HuH-7 (cell line): ENCODE measurements around the gene HNRNPUL2.
"Not testable (repeated sequence)": the region's sequence is repeated elsewhere in the genome, so short reads cannot be mapped to it uniquely, and the experiment has no call there.

Experiments used
- DNase-seq: peaks from one replicate; pipeline ENCODE4 v3.0.0; 2011; ENCODE audit warnings: low spot score

The HNRNPUL2 gene

DNA sequence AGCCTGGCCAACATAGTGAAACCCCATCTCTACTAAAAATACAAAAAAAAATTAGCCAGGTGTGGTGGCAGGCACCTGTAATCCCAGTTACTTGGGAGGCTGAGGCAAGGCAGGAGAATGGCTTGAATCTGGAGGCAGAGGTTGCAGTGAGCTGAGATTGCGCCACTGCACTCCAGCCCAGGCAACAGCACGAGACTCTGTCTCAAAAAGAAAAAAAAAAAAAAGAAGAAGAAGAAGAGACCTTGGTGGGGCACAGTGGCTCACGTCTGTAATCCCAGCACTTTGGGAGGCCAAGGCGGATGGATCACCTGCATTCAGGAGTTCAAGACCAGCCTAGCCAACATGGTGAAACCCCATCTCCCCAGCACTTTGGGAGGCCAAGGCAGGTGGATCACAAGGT, 23.3 kb downstream of the HNRNPUL2 start:
- not testable (repeated sequence) for DNase-seq

DNA sequence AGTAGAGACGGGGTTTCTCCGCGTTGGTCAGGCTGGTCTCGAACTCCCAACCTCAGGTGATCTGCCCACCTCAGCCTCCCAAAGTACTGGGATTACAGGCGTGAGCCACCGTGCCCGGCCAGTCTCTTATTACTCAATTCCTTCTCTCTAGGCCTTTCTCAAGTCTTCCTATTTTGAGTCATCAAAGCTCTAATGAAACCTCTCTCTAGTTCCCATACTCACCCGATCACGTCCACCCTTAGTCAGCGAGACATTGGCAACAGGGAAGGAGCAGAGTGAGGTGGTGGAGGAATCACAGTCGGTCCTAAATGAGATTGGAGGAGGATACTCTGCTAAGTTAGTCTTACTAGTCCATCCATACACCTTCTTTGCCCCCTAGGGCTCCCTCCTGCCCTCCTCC, 25.0 kb downstream of the HNRNPUL2 start:
- no peak for DNase-seq

DNA sequence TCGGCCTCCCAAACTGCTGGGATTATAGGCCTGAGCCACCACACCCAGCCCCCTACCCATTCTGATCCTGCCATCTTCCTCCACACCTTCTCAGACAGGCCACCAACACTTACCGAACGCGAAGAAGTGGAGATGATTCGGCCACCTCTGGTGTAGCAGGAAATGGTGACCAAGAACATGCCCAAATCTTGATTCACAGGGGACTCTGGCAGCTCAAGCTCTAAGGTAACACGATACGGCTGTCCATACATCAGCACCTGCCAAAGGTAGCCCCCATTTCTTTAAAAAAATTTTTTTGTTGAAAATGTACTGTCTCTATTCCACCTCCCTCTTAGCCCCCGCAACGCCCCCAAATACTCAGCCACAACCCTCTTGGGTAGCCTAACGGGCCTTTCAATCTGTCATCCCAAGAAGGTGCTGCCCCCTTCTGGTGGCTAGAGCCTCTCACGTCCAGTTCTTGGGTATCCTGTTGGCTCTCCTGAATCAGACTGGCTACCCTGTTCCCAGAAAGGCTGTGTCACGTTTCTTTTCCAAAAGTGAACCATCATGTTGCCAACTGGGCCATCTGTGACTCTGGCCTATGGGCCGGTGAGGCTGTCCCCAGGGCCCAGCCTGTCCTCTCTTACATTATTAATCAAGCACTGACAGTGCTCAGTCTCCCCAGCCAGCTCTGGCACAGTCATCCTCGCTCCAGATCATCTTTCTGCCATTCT, 32.6 kb downstream of the HNRNPUL2 start:
- DNase-seq = peak; percentile 83

DNA sequence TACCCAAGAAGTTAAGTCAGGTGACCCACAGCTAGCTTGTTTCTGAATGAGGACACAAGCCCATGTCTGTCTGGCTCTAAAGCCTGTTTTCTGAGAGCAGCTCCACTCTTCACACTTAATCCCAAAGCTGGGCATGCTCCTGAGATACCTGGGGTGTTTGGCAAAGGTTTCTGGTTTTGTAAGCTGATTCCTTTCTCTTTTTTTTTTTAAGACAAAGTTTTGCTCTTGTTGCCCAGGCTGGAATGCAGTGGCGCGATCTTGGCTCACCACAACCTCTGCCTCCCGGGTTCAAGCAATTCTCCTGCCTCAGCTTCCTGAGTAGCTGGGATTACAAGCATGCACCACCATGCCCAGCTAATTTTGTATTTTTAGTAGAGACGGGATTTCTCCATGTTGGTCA, 33.6 kb downstream of the HNRNPUL2 start:
- DNase-seq = not testable (repeated sequence)

DNA sequence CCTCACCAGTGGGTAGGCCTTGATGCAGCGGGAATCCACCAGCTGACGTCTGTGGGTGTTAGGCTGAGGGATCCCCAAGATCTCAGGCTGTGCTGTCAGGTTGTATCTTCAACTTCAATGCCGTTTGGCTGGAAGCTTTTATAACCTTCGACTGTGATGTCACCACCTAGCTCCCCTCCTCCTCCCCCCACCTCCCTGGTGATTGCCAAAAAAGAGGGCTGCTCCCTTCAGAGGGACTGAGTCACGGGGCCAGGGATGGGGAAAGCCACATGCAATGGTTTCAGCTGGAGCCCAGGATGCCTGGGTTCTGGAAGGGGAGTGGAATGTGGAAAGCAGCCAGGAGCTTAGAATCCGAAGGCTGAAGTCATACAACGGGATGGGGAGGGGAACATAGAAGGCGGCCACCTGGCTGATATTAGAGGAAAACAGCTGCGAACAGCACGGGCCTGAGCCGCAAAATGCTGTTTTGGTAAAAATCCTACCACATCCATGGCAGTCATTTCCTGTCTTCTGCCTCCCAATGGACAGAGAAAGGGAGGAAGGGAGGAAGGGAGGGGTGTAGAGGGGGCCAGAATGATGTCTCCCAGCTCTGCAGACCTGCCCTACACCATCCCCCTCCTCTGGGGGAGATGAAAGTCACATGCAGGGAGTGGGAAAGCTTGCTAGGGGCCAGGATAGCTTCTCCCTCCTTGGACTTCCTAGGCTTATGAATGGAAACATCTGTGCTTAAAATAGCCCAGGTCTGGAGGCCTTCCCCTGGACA, 37.7 kb downstream of the HNRNPUL2 start, which contains the start of gene LRRN4CL:
Gene LRRN4CL, minus strand, starts transcription at position 110 of the 763 bp plus-strand sequence. CDS start 1,022 bp downstream, outside the sequence.
- DNase-seq = no peak

DNA sequence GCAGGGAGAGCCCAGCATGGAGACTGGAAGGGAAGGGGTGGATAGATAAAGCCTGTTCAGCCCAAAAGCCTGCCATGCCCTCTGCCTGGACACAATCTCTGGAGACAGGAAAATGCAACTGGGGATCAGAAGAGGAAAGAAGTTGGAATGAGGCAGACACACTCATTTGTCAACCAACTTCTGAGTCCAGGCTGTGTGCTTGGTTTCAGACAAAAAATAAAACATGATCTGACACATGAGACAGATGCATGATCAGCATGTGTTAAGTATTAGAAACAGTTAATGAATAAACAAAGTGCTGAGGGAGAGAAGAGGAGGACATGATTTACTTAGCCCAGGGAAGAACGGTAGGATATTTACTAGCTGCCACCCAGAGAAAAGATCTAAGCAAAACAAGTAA, 38.8 kb downstream of the HNRNPUL2 start:
- DNase-seq = no peak

DNA sequence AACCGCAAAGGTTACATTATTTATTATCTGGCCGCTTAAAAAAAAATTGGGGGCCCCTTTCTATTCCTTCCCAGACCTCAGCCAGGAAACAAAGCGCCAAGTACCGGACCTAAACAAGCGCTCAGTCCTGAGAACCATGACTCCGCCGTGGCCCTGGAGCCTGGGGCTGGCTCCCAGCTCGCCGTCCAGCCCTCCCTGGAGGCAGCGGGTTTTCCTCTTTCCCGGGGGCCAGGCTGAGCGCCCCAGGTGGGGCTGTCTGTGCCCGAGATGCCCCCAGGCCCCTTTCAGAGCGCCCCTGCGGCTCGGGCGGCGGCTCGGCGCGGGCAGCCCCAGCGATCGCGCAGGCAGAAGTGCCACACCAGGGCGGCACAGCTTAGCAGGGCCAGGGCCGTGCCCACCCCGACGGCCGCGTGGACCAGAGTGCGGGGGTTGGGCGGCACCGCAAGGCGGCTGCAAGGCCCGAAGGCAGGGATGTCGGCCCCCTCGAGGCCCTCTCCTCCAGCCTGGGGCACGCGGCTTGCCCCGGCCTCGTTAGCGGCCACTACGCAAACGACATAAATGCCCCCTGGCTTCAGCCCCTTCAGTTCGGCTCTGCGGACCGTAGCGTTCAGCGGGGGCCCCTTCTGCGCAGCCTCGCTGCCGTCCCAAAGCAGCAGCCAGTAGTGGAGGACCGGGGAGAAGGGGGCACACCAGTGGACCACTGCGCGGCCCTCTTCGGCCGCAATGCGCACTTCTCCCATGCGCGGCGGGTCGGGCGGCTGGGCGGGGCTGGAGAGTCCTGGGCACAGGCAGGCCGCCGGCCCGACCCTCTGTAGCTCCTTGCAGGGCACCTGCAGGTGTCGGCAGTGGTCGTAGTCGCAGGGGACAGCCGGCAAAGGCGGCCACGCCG, 39.5 kb downstream of the HNRNPUL2 start:
- DNase-seq = no peak

DNA sequence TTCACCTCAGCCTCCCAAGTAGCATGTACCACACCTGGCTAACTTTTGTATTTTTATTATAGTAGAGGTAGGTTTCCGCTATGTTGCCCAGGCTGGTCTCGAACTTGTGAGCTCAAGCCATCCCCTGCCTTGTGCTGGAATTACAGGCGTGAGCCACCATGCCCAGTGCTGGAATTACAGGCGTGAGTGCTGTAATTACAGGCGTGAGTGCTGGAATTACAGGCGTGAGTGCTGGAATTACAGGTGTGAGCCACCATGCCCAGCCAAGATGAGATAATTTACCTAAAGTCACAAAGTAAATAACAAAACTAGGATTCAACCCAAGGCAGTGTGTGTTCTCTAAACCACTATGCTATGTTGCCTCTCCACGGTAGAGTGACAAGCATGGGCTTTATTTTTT, 44.7 kb downstream of the HNRNPUL2 start:
- no peak for DNase-seq

DNA sequence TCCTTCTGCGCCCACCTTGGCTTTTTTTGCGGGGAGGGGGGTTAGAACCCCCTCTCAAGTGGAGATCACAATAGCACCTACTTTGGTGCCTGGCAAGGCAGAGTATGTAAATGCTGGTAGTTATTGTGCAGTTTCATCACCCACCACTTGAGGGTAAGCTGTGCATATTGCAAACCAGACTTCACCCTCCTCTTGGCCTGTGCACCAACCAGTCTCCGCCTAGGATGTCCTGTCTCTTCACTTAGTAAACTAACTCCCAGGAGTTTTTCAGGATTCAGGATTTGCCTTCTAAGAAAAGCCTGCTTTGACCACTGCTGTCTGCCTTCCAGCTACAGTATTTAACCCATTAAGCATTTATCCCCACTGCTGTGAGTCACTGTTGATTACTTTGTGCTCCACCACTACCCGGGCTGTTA, 46.4 kb downstream of the HNRNPUL2 start:
- DNase-seq = peak; percentile 89

DNA sequence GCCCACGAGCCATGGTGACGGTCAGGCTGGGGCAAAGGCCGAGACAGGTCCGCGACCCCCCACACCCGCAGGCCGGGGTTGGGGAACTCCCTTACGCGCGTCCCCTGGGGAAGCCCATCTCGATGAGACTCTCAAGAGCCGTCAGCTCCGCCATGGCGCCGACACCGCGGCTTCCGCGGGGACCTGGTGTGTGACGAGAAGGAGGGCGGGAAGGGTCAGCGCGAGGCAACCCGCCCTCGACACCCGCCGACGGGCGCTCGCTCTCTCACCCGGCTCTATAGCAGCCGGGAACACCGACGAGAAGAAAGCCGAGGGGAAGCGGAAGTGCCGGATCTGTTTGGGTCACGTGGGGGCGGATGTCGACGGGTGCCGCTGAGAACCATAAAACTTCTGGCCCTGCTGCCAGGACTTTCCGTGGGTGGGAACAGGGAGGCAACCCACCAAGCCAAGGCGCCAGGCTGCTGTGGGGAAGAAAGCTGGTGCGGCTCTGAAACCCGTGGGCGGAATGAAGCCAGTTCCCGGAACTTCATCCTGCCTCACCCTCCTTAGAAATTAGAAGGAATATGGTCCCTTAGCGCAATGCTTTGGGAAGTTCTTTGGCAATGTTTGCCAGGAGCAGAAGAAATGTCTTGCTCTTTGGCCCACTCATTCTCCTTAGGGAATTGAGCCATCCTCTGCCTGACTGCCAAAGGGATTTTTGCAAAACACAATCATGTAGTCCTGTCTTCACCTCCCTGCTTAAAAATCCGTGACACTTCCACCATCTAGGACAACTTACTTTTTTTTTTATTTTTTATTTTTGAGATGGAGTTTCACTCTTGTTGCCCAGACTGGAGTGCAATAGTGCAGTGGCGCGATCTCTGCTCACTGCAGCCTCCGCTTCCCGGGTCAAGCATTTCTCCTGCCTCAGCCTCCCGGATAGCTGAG, 48.2 kb downstream of the HNRNPUL2 start, which contains the start of gene UBXN1:
Gene UBXN1, minus strand, starts transcription at position 304 of the 927 bp plus-strand sequence. Its CDS starts 150 bp downstream, at position 154.
- peak; percentile 95 for DNase-seq

DNA sequence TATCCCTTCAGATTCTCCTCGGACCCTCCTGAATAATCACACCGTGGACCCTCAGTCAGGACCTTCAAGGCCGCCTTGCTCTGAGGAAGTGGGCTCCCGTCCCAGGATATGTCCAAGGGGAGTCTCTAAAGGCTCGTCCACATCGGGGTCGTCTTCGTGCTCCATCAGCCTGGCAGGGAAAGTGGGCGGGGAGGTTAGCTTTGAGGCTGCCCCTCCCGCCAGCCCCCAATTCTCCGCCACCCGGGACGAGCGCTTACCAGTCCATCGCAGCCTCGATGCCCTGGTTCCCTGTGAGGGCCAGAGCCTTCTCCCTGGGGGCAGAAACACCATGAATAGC, 48.9 kb downstream of the HNRNPUL2 start:
- no peak for DNase-seq

DNA sequence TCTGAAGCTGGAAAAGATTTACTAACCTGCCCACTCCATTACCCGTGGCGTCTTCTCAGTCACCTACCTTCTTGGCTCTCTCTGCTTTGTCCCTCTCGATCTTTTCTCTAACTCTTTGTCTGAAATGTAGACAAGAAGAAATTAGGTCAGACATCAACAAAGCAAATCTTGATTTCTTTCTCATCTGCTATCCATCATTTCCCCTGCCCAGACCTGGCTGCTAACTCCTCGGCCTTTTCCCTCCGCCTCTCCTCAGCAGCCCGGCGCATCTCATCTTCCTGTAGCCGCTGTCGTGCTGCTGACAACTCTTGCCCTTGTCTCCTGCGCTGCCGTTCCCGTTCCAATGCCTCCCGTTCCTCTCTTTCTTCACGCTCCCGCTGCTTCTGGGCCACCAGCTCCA, 49.5 kb downstream of the HNRNPUL2 start:
- DNase-seq = no peak

DNA sequence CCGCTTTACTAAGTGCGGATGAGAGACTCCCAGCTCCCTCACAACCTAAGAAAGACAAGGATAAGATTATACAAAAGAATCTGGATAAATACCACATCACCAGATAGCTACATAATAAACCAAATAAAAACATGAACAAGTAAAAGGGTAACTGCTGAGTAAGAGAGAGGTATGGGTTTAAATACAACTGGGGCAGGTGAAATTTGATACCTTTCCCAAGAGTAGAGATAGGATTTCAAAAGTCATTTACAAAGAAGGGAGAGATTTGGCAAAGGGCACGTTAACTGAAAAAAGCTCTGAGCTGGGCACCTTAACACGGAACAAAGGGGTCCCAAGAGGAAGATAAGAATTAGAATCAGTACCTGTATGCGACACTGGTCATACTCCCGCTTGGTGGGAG, 50.1 kb downstream of the HNRNPUL2 start:
- no peak for DNase-seq

DNA sequence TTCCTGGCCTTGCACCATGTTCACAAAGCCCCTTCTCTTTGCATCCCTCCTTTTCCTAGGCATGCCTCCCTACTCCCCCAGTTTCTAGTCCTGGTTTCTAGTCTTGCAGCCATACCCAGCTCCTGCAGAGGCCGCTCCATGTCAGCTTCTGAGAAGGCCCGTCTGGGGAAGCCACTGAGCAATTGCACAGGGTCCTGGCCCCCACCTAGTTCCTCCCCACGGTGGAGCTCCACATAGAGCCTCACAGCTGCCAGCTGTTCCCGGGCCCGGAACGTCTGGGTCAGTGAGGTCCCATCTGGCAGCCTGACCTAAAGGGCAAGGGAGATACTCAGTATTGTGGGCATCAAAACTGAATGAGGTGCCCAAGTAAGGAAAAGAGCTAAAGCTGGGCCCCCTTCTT, 50.6 kb downstream of the HNRNPUL2 start:
- no peak for DNase-seq

DNA sequence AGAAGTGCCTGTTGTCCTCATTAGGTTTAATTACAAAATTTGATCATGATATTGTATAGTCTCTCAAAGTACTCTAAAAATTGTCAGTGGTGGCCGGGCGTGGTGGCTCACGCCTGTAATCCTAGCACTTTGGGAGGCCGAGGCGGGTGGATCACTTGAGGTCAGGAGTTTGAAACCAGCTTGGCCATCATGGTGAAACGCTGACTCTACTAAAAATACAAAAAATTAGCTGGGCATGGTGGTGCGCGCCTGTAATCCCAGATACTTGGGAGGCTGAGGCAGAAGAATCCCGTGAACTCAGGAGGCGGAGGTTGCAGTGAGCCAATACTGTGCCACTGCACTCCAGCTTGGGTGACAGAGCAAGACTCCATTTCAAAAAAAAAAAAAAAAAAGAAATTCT, 51.8 kb downstream of the HNRNPUL2 start:
- DNase-seq = not testable (repeated sequence)

DNA sequence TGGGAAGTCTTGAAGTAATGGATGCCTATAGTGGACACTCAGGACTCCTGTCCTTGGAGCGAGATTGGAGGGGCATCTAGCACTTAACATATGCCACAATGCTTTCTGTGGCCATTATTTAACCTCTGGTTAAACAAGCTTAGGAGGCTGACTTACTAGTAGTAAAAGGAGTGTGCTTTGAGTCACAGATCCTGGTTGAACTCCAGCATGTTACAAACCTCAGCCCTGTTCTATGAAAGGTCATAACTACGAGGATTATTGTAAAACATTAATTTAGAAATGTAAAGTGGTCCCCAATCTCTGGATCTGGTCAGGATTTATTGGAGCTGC, 54.1 kb downstream of the HNRNPUL2 start:
- DNase-seq = no peak

DNA sequence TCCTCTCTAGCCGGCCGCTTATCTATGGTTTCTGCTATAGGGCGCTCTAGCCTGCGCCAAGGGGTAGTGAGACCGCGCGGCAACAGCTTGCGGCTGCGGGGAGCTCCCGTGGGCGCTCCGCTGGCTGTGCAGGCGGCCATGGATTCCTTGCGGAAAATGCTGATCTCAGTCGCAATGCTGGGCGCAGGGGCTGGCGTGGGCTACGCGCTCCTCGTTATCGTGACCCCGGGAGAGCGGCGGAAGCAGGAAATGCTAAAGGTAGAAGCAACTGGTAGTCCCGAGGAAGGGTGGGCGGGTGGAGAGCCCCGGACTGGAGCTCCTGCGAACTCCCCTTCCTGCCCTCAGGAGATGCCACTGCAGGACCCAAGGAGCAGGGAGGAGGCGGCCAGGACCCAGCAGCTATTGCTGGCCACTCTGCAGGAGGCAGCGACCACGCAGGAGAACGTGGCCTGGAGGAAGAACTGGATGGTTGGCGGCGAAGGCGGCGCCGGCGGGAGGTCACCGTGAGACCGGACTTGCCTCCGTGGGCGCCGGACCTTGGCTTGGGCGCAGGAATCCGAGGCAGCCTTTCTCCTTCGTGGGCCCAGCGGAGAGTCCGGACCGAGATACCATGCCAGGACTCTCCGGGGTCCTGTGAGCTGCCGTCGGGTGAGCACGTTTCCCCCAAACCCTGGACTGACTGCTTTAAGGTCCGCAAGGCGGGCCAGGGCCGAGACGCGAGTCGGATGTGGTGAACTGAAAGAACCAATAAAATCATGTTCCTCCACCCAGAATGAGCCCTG, 55.5 kb downstream of the HNRNPUL2 start, which contains the start of the genes LBHD1 and UQCC3:
Gene LBHD1, minus strand, starts transcription at position 660 of the 782 bp plus-strand sequence. CDS start 2,236 bp downstream, outside the sequence.
Gene UQCC3, plus strand, starts transcription at position 66 of the 782 bp plus-strand sequence. Its CDS starts 73 bp downstream, at position 139.
- peak; percentile 80 for DNase-seq

DNA sequence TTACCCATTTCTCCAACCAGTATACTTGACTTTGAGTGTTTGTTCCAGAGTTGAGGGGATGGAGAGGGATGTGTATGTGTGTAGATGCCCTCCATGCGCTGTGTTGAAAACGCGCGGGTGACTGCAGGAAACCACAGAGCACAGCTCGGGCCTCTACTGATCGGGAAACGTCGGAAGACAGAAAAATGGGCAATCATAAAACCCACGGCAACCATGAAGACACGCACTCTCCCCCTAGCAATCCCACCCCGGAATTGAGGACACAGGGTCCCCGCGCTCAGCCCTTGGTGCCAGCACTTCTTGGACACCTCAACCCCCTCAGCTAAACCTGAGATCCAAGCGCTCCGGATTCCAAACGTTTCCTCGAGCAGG, 56.0 kb downstream of the HNRNPUL2 start:
- DNase-seq = no peak

DNA sequence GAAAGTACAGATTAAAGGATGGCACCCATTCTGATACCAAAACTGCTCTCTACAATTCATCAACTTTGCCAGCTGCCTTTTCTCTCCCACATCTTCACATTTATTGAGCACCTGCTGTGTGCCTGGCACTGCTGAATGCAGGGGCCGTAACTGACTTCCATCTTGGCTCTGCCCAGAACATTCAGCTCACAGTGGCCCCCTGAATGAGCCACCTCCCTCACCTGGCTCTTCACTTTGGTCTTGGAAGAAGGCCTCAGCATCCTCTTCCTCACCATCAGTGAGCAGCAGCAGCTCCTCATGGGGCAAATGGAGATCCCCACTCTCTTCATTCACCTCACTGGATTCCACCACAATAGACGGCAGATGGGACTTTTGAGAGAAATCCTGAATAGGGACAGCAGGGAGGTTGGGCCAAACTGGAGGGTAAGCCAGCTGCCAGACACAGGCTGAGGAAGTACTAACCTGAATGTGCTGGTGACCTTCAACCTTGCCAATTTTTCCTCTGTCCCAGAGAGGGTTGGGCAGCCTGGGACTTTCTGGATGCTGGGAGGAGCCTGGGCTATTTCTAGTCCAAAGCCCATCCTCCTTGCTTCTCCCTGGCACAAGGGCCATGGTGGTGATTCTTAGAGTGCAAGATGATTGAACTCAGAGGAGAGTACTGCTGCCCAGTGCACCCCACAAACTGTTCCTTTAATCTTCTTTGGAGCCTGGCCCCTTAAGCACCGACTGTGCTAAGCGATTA, 57.7 kb downstream of the HNRNPUL2 start:
- DNase-seq = no peak

DNA sequence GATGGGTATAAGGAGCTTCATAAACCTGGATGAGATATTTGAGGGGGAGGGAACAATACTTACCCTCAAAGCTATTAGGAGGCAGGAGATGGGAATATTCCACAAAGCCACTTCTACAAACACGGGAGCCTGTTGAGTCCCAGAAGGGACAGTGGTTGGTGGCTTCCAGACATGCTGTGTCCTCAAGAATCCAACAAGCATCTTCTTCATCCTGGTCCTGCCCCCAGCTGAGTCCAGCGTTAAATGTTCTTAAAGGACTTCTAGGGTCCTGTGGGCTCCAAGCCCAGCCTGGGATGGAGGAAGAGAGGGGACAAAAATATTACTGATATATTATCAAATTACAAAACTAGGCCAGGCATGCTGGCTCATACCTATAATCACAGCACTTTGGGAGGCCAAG, 59.8 kb downstream of the HNRNPUL2 start:
- no peak for DNase-seq
